HepG2 (cell line): ENCODE data around the gene NOXO1. TPM values are rescaled to one million over a fixed set of nuclear protein-coding genes. Genes with fewer than 3 reads are reported as not detected.

Experiments
- ATAC-seq: fragments of 200-7000 bp; cut with Tn5 transposase; 3 replicates; pipeline ENCODE4 v1.9.1; 2020; ENCODE audit warnings: mild to moderate bottlenecking, moderate library complexity
- BruUV-seq: library from RNA; stranded (reverse); fragments of 400-500 nt; replicated peaks from 2 replicates; lab custom pipeline; 2021; lab: Mats Ljungman, UMichigan
- CTCF ChIA-PET: fragments of 300-600 bp; formaldehyde crosslinking; extraction: SDS; loops from one replicate; lab custom pipeline; 2021; ENCODE audit warnings: low total read pairs, inconsistent platforms, low intra/inter-chr PET ratio; lab: Yijun Ruan, JAX
- POLR2A ChIA-PET: fragments of 350-600 bp; sonication (Branson Sonifier 250); formaldehyde crosslinking; loops from one replicate; lab custom pipeline; 2020; ENCODE audit warnings: antibody characterized with exemption, inconsistent platforms; lab: Yijun Ruan, JAX
- DNase-seq: peaks from one replicate; pipeline ENCODE4 v3.0.0-alpha.2; 2015; ENCODE audit warnings: low spot score
- FAIRE-seq: peaks from 3 replicates; lab custom pipeline; 2011; peaks lifted over from hg19 to GRCh38; lab: Jason Lieb, UNC
- H2AFZ ChIP-seq: one replicate; pipeline ENCODE4 v1.6.1; 2011; ENCODE audit warnings: low read length, inconsistent platforms
- H3K27ac ChIP-seq: fragments of 300-600 bp; 3 replicates; pipeline ENCODE4 v1.8.0; 2011; ENCODE audit warnings: mixed run types, mild to moderate bottlenecking, mixed read lengths, low read length, inconsistent platforms; ENCODE audit not compliant: insufficient read depth; ENCODE audit errors: extremely low read length
- H3K27me3 ChIP-seq, 2 experiments: fragments of 200-600 bp in 1 of 2; 2 replicates in 1 of 2; 3 replicates in 1 of 2; pipeline versions ENCODE4 v1.6.0 to v1.8.0; 2011; ENCODE audit warnings: low read length in 2 of 2, mild to moderate bottlenecking in 2 of 2, moderate library complexity in 2 of 2, inconsistent platforms in 1 of 2; ENCODE audit not compliant: insufficient read depth in 2 of 2, control insufficient read depth in 1 of 2
- H3K36me3 ChIP-seq, 2 experiments: fragments of 200-600 bp in 1 of 2; replicated peaks in 1 of 2; 2 replicates in 1 of 2; 3 replicates in 1 of 2; pipeline versions ENCODE4 v1.5.1 to v1.8.0; 2011; ENCODE audit warnings: low read length in 2 of 2, inconsistent platforms in 1 of 2; ENCODE audit not compliant: insufficient read depth in 2 of 2, control insufficient read depth in 1 of 2
- H3K4me1 ChIP-seq: 2 replicates; pipeline ENCODE4 v1.5.1; 2012; ENCODE audit warnings: low read length, inconsistent platforms; ENCODE audit not compliant: insufficient read depth
- H3K4me2 ChIP-seq: 2 replicates; pipeline ENCODE4 v1.6.0; 2011; ENCODE audit warnings: low read depth, low read length, inconsistent platforms
- H3K4me3 ChIP-seq, 3 experiments: fragments of 200-600 bp in 1 of 3; sonication (generic), shearing (Covaris generic) in 1 of 3; replicated peaks in 1 of 3; 2 replicates each; pipeline ENCODE4 v1.5.1; 2011 to 2016; ENCODE audit warnings: low read length in 3 of 3, inconsistent platforms in 2 of 3, low read depth in 2 of 3, mild to moderate bottlenecking in 2 of 3, control low read depth in 1 of 3, mixed read lengths in 1 of 3; ENCODE audit not compliant: insufficient read depth in 1 of 3
- H3K79me2 ChIP-seq: one replicate; pipeline ENCODE4 v1.6.1; 2011; ENCODE audit warnings: low read length, inconsistent platforms; ENCODE audit not compliant: insufficient read depth
- H3K9ac ChIP-seq: 2 replicates; pipeline ENCODE4 v1.6.0; 2011; ENCODE audit warnings: mild to moderate bottlenecking, low read depth, low read length, inconsistent platforms; ENCODE audit not compliant: insufficient read depth
- H3K9me3 ChIP-seq: 2 replicates; pipeline ENCODE4 v1.5.1; 2012; ENCODE audit warnings: mild to moderate bottlenecking, low read length
- H4K20me1 ChIP-seq: 2 replicates; pipeline ENCODE4 v1.6.0; 2011; ENCODE audit warnings: inconsistent platforms, mild to moderate bottlenecking, low read length, moderate library complexity; ENCODE audit not compliant: insufficient read depth
- ATF2 ChIP-seq: sonication (generic); formaldehyde crosslinking; IDR thresholded peaks from 2 replicates; pipeline ENCODE4 v1.4.0; 2020; ENCODE audit warnings: missing genetic modification reagents
- BORCS8-MEF2B ChIP-seq: sonication (generic); formaldehyde crosslinking; IDR thresholded peaks from 2 replicates; pipeline ENCODE4 v1.8.0; 2022; ENCODE audit warnings: mild to moderate bottlenecking, missing genetic modification reagents
- GLI4 ChIP-seq: sonication (generic); formaldehyde crosslinking; IDR thresholded peaks from 2 replicates; pipeline ENCODE4 v1.5.1; 2020; ENCODE audit warnings: missing genetic modification reagents, mild to moderate bottlenecking, moderate library complexity, borderline replicate concordance
- HDAC1 ChIP-seq: sonication (generic); formaldehyde crosslinking; IDR thresholded peaks from 2 replicates; pipeline ENCODE4 v1.5.1; 2020; ENCODE audit warnings: mild to moderate bottlenecking, missing genetic modification reagents
- ISX ChIP-seq: sonication (generic); formaldehyde crosslinking; conservative IDR thresholded peaks from 2 replicates; pipeline ENCODE4 v1.5.0; 2020; ENCODE audit warnings: missing genetic modification reagents
- KLF6 ChIP-seq: IDR thresholded peaks from 2 replicates; pipeline ENCODE4 v1.8.0; 2016; ENCODE audit warnings: missing biosample characterization, missing genetic modification reagents
- MED8 ChIP-seq: sonication (generic); formaldehyde crosslinking; IDR thresholded peaks from 2 replicates; pipeline ENCODE4 v1.8.1; 2023; ENCODE audit warnings: mild to moderate bottlenecking, missing genetic modification reagents; ENCODE audit not compliant: insufficient replicate concordance
- NFKBIZ ChIP-seq: IDR thresholded peaks from 2 replicates; pipeline ENCODE4 v1.6.1; 2018; ENCODE audit warnings: missing genetic modification reagents, missing compliant biosample characterization
- NR3C1 ChIP-seq: sonication (generic); formaldehyde crosslinking; IDR thresholded peaks from 2 replicates; pipeline ENCODE4 v1.4.0; 2020; ENCODE audit warnings: missing genetic modification reagents
- PTBP1 ChIP-seq: fragments of 200-400 bp; formaldehyde crosslinking; IDR thresholded peaks from 2 replicates; pipeline ENCODE4 v1.6.1; 2018; ENCODE audit warnings: low read length, low read depth; ENCODE audit not compliant: poor library complexity, severe bottlenecking
- RORA ChIP-seq: sonication (generic); formaldehyde crosslinking; IDR thresholded peaks from 2 replicates; pipeline ENCODE4 v1.5.0; 2020; ENCODE audit warnings: mild to moderate bottlenecking, missing genetic modification reagents, moderate library complexity
- SALL1 ChIP-seq: sonication (generic); formaldehyde crosslinking; IDR thresholded peaks from 2 replicates; pipeline ENCODE4 v1.8.0; 2022; ENCODE audit warnings: mild to moderate bottlenecking, missing genetic modification reagents
- THAP11 ChIP-seq: IDR thresholded peaks from 2 replicates; pipeline ENCODE4 v1.6.1; 2016; ENCODE audit warnings: missing biosample characterization, missing genetic modification reagents
- ZFP36L1 ChIP-seq: sonication (generic); formaldehyde crosslinking; IDR thresholded peaks from 2 replicates; pipeline ENCODE4 v1.8.0; 2022; ENCODE audit warnings: mild to moderate bottlenecking, missing genetic modification reagents, moderate library complexity
- ZHX1 ChIP-seq: sonication (generic); formaldehyde crosslinking; IDR thresholded peaks from 2 replicates; pipeline ENCODE4 v1.8.1; 2022; ENCODE audit warnings: low read depth, mild to moderate bottlenecking, missing genetic modification reagents
- ZNF326 ChIP-seq: sonication (generic); formaldehyde crosslinking; IDR thresholded peaks from 2 replicates; pipeline ENCODE4 v1.4.0; 2020; ENCODE audit warnings: missing genetic modification reagents, borderline replicate concordance
- ZNF383 ChIP-seq: sonication (generic); formaldehyde crosslinking; IDR thresholded peaks from 2 replicates; pipeline ENCODE4 v1.4.0; 2020; ENCODE audit warnings: missing genetic modification reagents, mild to moderate bottlenecking, borderline replicate concordance
- WGBS: methylation state at CpG from one replicate; pipeline ENCODE4 v1.1.6; 2017; ENCODE audit warnings: low lambda C conversion rate; 5-methylcytosine and 5-hydroxymethylcytosine counted together
- in situ Hi-C: cut with HindIII; loops from 2 replicates; pipeline ENCODE4 v1.10.0; 2017; ENCODE audit warnings: low pct_unique_long_range_greater_than_20kb; ENCODE audit not compliant: extremely low pct_ligation_motif_present
- intact Hi-C: fragments of 100-400 bp; cut with micrococcal nuclease; formaldehyde crosslinking; loops from one replicate; pipeline ENCODE4 v1.10.0; 2022; ENCODE audit not compliant: unreplicated experiment
- polyA plus RNA-seq, 8 experiments: library from polyadenylated mRNA; depleted of rRNA in 3 of 8; stranded (reverse) in 7 of 8; unstranded in 1 of 8; fragments of >200 nt; fragmentation: Illumina TruSeq in 4 of 8; extraction: Trizol in 4 of 8; gene quantifications; 2 replicates each; pipeline versions ENCODE4 v1.2.1 to v1.2.3, GENCODE V29; 2011 to 2016; ENCODE audit warnings: low read depth in 4 of 8, missing spikeins in 1 of 8, mixed read lengths in 1 of 8; ENCODE audit not compliant: insufficient read depth in 1 of 8
- total RNA-seq, 5 experiments: library from RNA; depleted of rRNA; stranded (reverse); fragments of >200 nt; fragmentation: Illumina TruSeq; extraction: Trizol; gene quantifications; 2 replicates each; pipeline ENCODE4 v1.2.3, GENCODE V29; 2016; ENCODE audit warnings: low read depth in 1 of 5

The NOXO1 gene
- total and polyA plus RNA-seq, 2 of the 13 experiments (the other 11 are each of a cell fraction or from before 2014, with no cell fraction given), result 0.69 to 1.4 TPM

GRCh38 chr16:1942047-1942809, 39.0 kb downstream of the NOXO1 start (continued):
- TF ChIP-seq NR3C1 (CRISPR knock-in tag) (no peak), ISX (CRISPR knock-in tag) (no peak), ZNF383 (CRISPR knock-in tag) (no peak), KLF6 (CRISPR knock-in tag) (no peak)

GRCh38 chr16:1941162-1942046, 39.9 kb downstream of the NOXO1 start:
- H3K9ac ChIP-seq, result peak overlapping the region; percentile 90
- intact Hi-C loops, result loop anchor here (2.0 kb wide), 1 partner anchor 17 kb away; the partner anchor contains the start of gene NDUFB10
- H3K27ac ChIP-seq, result peak overlapping the region; percentile 96
- FAIRE-seq, result peak; percentile 79
- peak; percentile 67 for ATAC-seq
- H3K4me3 ChIP-seq, result peak overlapping the region; percentile 93 to 97 (median 96)
- BruUV-seq, result TSS peak; percentile 83
- POLR2A ChIA-PET, result interaction anchor here (0.7 to 5.8 kb wide), 32 partner anchors 9 to 636 kb away, joined by 3 to 139 read pairs (median 6); partner anchors contain the start of genes EME2, FAHD1, GFER and HAGH
- peak; percentile 85 for DNase-seq
- peaks cover 26% of the 10 kb centered on the region for H3K79me2 ChIP-seq
- no peaks in the 10 kb centered on the region; the same call in 1 of the 2 replicates for H4K20me1 ChIP-seq
- WGBS, result 3% methylated on average over 14 of the region's 30 CpGs
- peak overlapping the region; percentile 96 for H3K4me2 ChIP-seq
- H3K4me1 ChIP-seq, result peaks cover 74% of the 10 kb centered on the region
- peaks cover 0 to 5% of the 10 kb centered on the region in 2 experiments; a peak in 1 of 5 replicates for H3K27me3 ChIP-seq
- H2AFZ ChIP-seq, result no peak overlapping the region
- CTCF ChIA-PET, result interaction anchor here (0.8 kb wide), 1 partner anchor 12 kb away, joined by 3 read pairs; no protein-coding TSS in a partner anchor
- no peaks in the 10 kb centered on the region for H3K9me3 ChIP-seq
- H3K36me3 ChIP-seq, result peaks cover 7 to 24% of the 10 kb centered on the region in 2 experiments; a peak in 3 of 5 replicates
- in situ Hi-C loops, result no loop called here
- TF ChIP-seq HDAC1 (CRISPR knock-in tag) (peak; percentile 11; the same call in 1 of the 2 replicates), RORA (CRISPR knock-in tag) (no peak), PTBP1 (no peak), NFKBIZ (no peak), ZHX1 (CRISPR knock-in tag) (peak; percentile 52; the same call in 1 of the 2 replicates), ZNF326 (no peak), THAP11 (CRISPR knock-in tag) (peak; percentile 22; the same call in 1 of the 2 replicates), SALL1 (CRISPR knock-in tag) (peak; percentile 43; the same call in 1 of the 2 replicates), GLI4 (CRISPR knock-in tag) (no peak), ZFP36L1 (CRISPR knock-in tag) (no peak), ATF2 (CRISPR knock-in tag) (no peak), MED8 (CRISPR knock-in tag) (peak; percentile 13), BORCS8-MEF2B (CRISPR knock-in tag) (no peak)
